Colonic mucosa (tissue), 4 donors: ENCODE results near the gene CLCA2. TPM values are rescaled to one million over a fixed set of nuclear protein-coding genes. Genes with fewer than 3 reads are reported as not detected.
A peak's percentile ranks its signal among the peaks of the same experiment; 100 is the strongest.
"Not testable (repeated sequence)": the region's sequence is repeated elsewhere in the genome, so short reads cannot be mapped to it uniquely, and the experiment has no call there.

Experiments
- DNase-seq: peaks from one replicate; pipeline ENCODE4 v3.0.0-alpha.2; 2020
- H3K27ac ChIP-seq: fragments of 200-600 bp; one replicate; pipeline ENCODE4 v1.8.0; 2021
- H3K27me3 ChIP-seq: fragments of 200-600 bp; one replicate; pipeline ENCODE4 v1.8.0; 2021
- H3K36me3 ChIP-seq: fragments of 200-600 bp; one replicate; pipeline ENCODE4 v1.8.0; 2021
- H3K4me1 ChIP-seq: fragments of 200-600 bp; one replicate; pipeline ENCODE4 v1.8.0; 2021; ENCODE audit warnings: mild to moderate bottlenecking
- H3K4me3 ChIP-seq: fragments of 200-600 bp; one replicate; pipeline ENCODE4 v1.8.0; 2021
- H3K9ac ChIP-seq, 2 donors: one replicate each; pipeline ENCODE4 v1.7.0; 2013; ENCODE audit warnings: control low read depth in 2 of 2, low read depth in 2 of 2, low read length in 2 of 2
- H3K9me3 ChIP-seq: fragments of 200-600 bp; one replicate; pipeline ENCODE4 v1.8.0; 2021
- CTCF ChIP-seq: fragments of 200-600 bp; IDR thresholded peaks from one replicate; pipeline ENCODE4 v1.8.0; 2022; ENCODE audit warnings: antibody characterized with exemption, mild to moderate bottlenecking
- intact Hi-C: fragments of 100-400 bp; cut with DNase I; formaldehyde crosslinking; loops from one replicate; pipeline ENCODE4 v1.14.1; 2022
- total RNA-seq, 2 donors: library from RNA; stranded (reverse); fragmentation: NEBNext Ultra II Directional in 1 of 2; extraction: Animal tissue kit (Norgen Biotek cat#: 25700) in 1 of 2; gene quantifications; one replicate each; pipeline ENCODE4 v1.2.1, GENCODE V29; 2021
- donor health status: healthy.
- donor health status: DM: no; HTN: no; CAD: no.
- donor health status: DM: no; HTN: no; CAD: no.

The CLCA2 gene
- total RNA-seq, 2 donors from 2014 or later, result 1.2 to 1.7 TPM

GRCh38 chr1:86498281-86498680 lies 74.3 kb downstream of the CLCA2 start:
- Histone ChIP-seq H3K9me3 (no peaks in the 10 kb centered on the region), H3K27me3 (no peaks in the 10 kb centered on the region), H3K36me3 (no peaks in the 10 kb centered on the region), H3K4me3 (no peak overlapping the region), H3K4me1 (peaks cover 2% of the 10 kb centered on the region), H3K9ac (no peak overlapping the region), H3K27ac (no peak overlapping the region)
- no peak for TF ChIP-seq CTCF
- intact Hi-C loops, result no loop called here
- DNase-seq, result no peak

- Histone ChIP-seq H3K4me3 (no peak overlapping the region), H3K27me3 (no peaks in the 10 kb centered on the region), H3K4me1 (peaks cover 8% of the 10 kb centered on the region), H3K9ac (no peak overlapping the region), H3K27ac (no peak overlapping the region), H3K36me3 (no peaks in the 10 kb centered on the region), H3K9me3 (no peaks in the 10 kb centered on the region)
- TF ChIP-seq CTCF, result peak; percentile 86
- no peak for DNase-seq
- intact Hi-C loops, result loop anchor here (5.0 kb wide), 2 partner anchors 118 to 187 kb away; no protein-coding TSS in a partner anchor
These were observed 76.1 kb downstream of the CLCA2 start for GRCh38 chr1:86499987-86500593.

- no peak overlapping the region for H3K4me3 ChIP-seq
- no peaks in the 10 kb centered on the region for H3K27me3 ChIP-seq
- peaks cover 8% of the 10 kb centered on the region for H3K4me1 ChIP-seq
- no peak for DNase-seq
- no peak overlapping the region for H3K27ac ChIP-seq
- TF ChIP-seq CTCF, result no peak
- no peaks in the 10 kb centered on the region for H3K36me3 ChIP-seq
- no peaks in the 10 kb centered on the region for H3K9me3 ChIP-seq
- intact Hi-C loops, result loop anchor here (5.0 kb wide), 2 partner anchors 118 to 187 kb away; no protein-coding TSS in a partner anchor
- H3K9ac ChIP-seq, result no peak overlapping the region
These were observed 76.7 kb downstream of the CLCA2 start for GRCh38 chr1:86500714-86501113.

- not testable (repeated sequence) for H3K9me3 ChIP-seq, H3K36me3 ChIP-seq, H3K27me3 ChIP-seq, H3K4me1 ChIP-seq, DNase-seq
- H3K4me3 ChIP-seq, result peak overlapping the region; percentile 32
- H3K27ac ChIP-seq, result peak overlapping the region; percentile 15
- peak overlapping the region in 1 of 2 donors; percentile 34 for H3K9ac ChIP-seq
- intact Hi-C loops, result loop anchor here (5.0 kb wide), 2 partner anchors 120 to 185 kb away; no protein-coding TSS in a partner anchor
- TF ChIP-seq CTCF, result peak; percentile 21
These were observed 78.2 kb downstream of the CLCA2 start for GRCh38 chr1:86502125-86502646.

GRCh38 chr1:86502721-86503405 lies 78.9 kb downstream of the CLCA2 start:
- H3K9ac ChIP-seq, result peak overlapping the region in 1 of 2 donors; percentile 34
- H3K27me3 ChIP-seq, result no peaks in the 10 kb centered on the region
- no peaks in the 10 kb centered on the region for H3K9me3 ChIP-seq
- H3K27ac ChIP-seq, result peak overlapping the region; percentile 15
- peaks cover 8% of the 10 kb centered on the region for H3K4me1 ChIP-seq
- TF ChIP-seq CTCF, result no peak
- peak overlapping the region; percentile 32 for H3K4me3 ChIP-seq
- intact Hi-C loops, result loop anchor here (5.0 kb wide), 2 partner anchors 121 to 184 kb away; no protein-coding TSS in a partner anchor
- DNase-seq, result peak; percentile 63
- H3K36me3 ChIP-seq, result no peaks in the 10 kb centered on the region
